Stomach (tissue), 4 donors: ENCODE measurements around the gene HOXB6.

ENCODE experiments used
- EP300 ChIP-seq: sonication (generic); formaldehyde crosslinking; IDR thresholded peaks from one replicate; pipeline ENCODE4 v1.6.1; 2017; ENCODE audit warnings: antibody characterized with exemption
- POLR2A ChIP-seq, 4 donors: fragments of 450-650 bp; IDR thresholded peaks; one replicate each; pipeline ENCODE4 v1.6.1; 2016; ENCODE audit warnings: antibody characterized with exemption in 4 of 4, control low read depth in 2 of 4, mild to moderate bottlenecking in 1 of 4, moderate library complexity in 1 of 4
- POLR2AphosphoS5 ChIP-seq, 3 donors: sonication (generic); formaldehyde crosslinking; IDR thresholded peaks; one replicate each; pipeline ENCODE4 v1.6.1; 2016; ENCODE audit warnings: antibody characterized with exemption in 3 of 3
- TF ChIP-seq, protein P1 (sequence below), 7 experiments: fragments of 450-650 bp in 4 of 7; fragments of 200-600 bp in 3 of 7; sonication (generic) in 3 of 7; IDR thresholded peaks; one replicate each; pipeline ENCODE4 v1.5.1; 2016 to 2019; ENCODE audit warnings: antibody characterized with exemption in 7 of 7, control low read depth in 2 of 7, mild to moderate bottlenecking in 1 of 7

GRCh38 chr17:48625495-48626244, 20.9 kb upstream of the HOXB6 start:
- TF ChIP-seq POLR2AphosphoS5 (IDR thresholded peaks at IDR 0.05) = no peak
- TF ChIP-seq POLR2A (IDR thresholded peaks at IDR 0.05) = no peak
- TF ChIP-seq, protein P1, sequence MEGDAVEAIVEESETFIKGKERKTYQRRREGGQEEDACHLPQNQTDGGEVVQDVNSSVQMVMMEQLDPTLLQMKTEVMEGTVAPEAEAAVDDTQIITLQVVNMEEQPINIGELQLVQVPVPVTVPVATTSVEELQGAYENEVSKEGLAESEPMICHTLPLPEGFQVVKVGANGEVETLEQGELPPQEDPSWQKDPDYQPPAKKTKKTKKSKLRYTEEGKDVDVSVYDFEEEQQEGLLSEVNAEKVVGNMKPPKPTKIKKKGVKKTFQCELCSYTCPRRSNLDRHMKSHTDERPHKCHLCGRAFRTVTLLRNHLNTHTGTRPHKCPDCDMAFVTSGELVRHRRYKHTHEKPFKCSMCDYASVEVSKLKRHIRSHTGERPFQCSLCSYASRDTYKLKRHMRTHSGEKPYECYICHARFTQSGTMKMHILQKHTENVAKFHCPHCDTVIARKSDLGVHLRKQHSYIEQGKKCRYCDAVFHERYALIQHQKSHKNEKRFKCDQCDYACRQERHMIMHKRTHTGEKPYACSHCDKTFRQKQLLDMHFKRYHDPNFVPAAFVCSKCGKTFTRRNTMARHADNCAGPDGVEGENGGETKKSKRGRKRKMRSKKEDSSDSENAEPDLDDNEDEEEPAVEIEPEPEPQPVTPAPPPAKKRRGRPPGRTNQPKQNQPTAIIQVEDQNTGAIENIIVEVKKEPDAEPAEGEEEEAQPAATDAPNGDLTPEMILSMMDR (IDR thresholded peaks at IDR 0.05) = no peak
- no peak for TF ChIP-seq EP300
